ENCODE results near the gene PSORS1C1. TPM values are rescaled to one million over a fixed set of nuclear protein-coding genes. Genes with fewer than 3 reads are reported as not detected.

Gene PSORS1C1
- polyA plus RNA-seq, 1 donor from 2014 or later: not detected

DNA sequence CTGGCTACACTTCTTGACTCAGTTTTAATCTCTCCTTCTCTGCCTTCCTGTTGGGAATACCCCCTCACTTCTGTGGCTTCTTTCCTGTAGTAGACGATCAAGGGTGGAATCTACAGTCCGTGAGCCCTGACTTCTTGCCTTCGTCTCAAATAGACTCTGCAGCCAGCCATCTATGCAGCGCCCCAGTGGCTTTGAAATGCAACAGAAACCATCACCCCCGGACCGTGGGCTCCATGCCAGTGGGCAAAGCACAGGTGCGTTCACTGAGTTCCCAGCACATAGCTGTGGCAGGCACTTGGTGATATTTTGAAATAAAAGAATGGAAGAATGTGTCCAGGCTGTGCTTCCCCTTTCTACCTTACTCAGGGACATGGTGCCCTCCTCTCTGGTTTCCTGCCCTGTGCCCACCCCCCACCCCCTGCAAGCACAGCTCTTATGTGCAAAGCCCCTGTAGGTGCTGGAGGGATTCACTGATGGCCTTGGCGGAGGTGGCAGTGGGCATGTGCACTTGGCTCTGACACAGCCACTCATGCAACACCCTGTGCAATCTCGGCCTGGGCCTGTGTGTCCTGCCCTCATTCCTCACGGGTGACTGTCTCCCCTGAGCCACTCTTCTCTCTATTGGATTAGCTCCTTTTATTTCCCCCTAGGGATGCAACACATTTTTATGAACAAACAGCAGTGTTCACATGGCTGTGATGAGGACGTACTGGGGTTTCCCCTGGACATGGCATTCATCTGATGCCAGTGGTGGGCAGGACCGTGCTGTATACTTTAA, 11.2 kb downstream of the PSORS1C1 start:
- no peaks in the 10 kb centered on the region for H3K9me3 ChIP-seq (ENCODE audit: low read length)
- H3K9me2 ChIP-seq (ENCODE audit: insufficient read depth, low read length): no peaks in the 10 kb centered on the region
- no peak overlapping the region for H3K27ac ChIP-seq (ENCODE audit: low read length)
- no peak overlapping the region for H3K4me3 ChIP-seq (ENCODE audit: low read length)
- no peak overlapping the region for H3K4me2 ChIP-seq (ENCODE audit: low read length)
- H3K27me3 ChIP-seq (ENCODE audit: insufficient read depth, low read depth, low read length): no peaks in the 10 kb centered on the region
- no peaks in the 10 kb centered on the region for H4K20me1 ChIP-seq (ENCODE audit: insufficient read depth)
- H3K79me2 ChIP-seq (replicated peaks; ENCODE audit: insufficient read depth, low read length): no peaks in the 10 kb centered on the region
- no peak overlapping the region for H3K9ac ChIP-seq (ENCODE audit: low read length)
- H3F3A ChIP-seq (ENCODE audit: insufficient read depth, low read length, poor library complexity, severe bottlenecking): no peaks in the 10 kb centered on the region
- no peak for TF ChIP-seq MXI1 (conservative IDR thresholded peaks at IDR 0.05; ENCODE audit: poor library complexity, severe bottlenecking)
- TF ChIP-seq TAF1 (IDR thresholded peaks at IDR 0.05; ENCODE audit: low read depth): no peak
- no peak for TF ChIP-seq POLR2AphosphoS5 (IDR thresholded peaks at IDR 0.05)
- TF ChIP-seq EP300 (conservative IDR thresholded peaks at IDR 0.05; ENCODE audit: poor library complexity, severe bottlenecking): no peak
- TF ChIP-seq, protein P1, sequence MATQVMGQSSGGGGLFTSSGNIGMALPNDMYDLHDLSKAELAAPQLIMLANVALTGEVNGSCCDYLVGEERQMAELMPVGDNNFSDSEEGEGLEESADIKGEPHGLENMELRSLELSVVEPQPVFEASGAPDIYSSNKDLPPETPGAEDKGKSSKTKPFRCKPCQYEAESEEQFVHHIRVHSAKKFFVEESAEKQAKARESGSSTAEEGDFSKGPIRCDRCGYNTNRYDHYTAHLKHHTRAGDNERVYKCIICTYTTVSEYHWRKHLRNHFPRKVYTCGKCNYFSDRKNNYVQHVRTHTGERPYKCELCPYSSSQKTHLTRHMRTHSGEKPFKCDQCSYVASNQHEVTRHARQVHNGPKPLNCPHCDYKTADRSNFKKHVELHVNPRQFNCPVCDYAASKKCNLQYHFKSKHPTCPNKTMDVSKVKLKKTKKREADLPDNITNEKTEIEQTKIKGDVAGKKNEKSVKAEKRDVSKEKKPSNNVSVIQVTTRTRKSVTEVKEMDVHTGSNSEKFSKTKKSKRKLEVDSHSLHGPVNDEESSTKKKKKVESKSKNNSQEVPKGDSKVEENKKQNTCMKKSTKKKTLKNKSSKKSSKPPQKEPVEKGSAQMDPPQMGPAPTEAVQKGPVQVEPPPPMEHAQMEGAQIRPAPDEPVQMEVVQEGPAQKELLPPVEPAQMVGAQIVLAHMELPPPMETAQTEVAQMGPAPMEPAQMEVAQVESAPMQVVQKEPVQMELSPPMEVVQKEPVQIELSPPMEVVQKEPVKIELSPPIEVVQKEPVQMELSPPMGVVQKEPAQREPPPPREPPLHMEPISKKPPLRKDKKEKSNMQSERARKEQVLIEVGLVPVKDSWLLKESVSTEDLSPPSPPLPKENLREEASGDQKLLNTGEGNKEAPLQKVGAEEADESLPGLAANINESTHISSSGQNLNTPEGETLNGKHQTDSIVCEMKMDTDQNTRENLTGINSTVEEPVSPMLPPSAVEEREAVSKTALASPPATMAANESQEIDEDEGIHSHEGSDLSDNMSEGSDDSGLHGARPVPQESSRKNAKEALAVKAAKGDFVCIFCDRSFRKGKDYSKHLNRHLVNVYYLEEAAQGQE (IDR thresholded peaks at IDR 0.05; ENCODE audit: borderline replicate concordance): no peak
- TF ChIP-seq EZH2 (IDR thresholded peaks at IDR 0.05; ENCODE audit: borderline replicate concordance, insufficient read depth, low read length, poor library complexity, severe bottlenecking): no peak
- TF ChIP-seq RAD21 (conservative IDR thresholded peaks at IDR 0.05): no peak
- no peak for TF ChIP-seq SMC3 (conservative IDR thresholded peaks at IDR 0.05; ENCODE audit: poor library complexity)
- TF ChIP-seq, protein P2, sequence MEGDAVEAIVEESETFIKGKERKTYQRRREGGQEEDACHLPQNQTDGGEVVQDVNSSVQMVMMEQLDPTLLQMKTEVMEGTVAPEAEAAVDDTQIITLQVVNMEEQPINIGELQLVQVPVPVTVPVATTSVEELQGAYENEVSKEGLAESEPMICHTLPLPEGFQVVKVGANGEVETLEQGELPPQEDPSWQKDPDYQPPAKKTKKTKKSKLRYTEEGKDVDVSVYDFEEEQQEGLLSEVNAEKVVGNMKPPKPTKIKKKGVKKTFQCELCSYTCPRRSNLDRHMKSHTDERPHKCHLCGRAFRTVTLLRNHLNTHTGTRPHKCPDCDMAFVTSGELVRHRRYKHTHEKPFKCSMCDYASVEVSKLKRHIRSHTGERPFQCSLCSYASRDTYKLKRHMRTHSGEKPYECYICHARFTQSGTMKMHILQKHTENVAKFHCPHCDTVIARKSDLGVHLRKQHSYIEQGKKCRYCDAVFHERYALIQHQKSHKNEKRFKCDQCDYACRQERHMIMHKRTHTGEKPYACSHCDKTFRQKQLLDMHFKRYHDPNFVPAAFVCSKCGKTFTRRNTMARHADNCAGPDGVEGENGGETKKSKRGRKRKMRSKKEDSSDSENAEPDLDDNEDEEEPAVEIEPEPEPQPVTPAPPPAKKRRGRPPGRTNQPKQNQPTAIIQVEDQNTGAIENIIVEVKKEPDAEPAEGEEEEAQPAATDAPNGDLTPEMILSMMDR (IDR thresholded peaks at IDR 0.05; ENCODE audit: poor library complexity, severe bottlenecking): no peak
- no peak overlapping the region for H2AFZ ChIP-seq (ENCODE audit: low read depth, low read length)
- H3K36me3 ChIP-seq (ENCODE audit: insufficient read depth, low read length): no peaks in the 10 kb centered on the region

DNA sequence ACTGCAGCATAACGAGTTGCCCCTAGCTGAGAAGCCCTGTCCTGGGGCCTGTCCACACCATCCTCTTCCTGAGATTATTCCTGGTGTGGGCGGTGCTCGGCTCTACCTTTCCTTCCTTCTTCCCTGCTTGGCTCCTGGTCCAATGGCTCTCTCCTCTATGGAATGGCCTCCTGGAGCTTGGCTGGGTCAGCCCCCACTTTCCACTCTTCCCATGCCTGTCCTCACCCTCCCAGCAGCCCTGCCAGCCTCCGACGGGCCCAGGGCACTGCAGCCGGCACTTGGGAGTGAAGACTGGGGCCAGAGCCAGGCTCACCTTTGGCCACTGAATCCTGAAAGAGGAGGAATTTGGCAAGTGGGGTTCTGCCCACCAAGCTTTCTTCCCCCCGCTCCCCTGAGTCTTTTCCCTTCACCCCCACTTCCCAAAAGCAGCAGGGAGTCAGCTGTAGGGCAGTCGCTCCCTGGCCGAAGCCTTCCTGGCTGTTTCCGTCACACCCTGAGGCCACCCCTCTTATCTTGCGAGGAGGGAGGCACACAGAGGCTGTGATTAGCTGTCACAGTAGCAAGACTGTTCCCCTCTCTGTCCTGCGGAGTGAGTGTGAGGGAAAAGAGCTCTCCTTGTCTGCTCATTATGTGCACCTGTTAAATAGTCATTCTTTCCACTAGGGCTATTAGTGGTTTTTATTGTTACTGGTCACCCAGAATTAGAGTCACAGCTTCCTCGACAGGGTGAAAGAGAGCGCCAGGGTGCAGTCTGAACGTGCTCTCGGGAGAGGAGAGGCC, 12.0 kb downstream of the PSORS1C1 start:
- no peak overlapping the region for H2AFZ ChIP-seq (ENCODE audit: low read depth, low read length)
- no peaks in the 10 kb centered on the region for H3K9me3 ChIP-seq (ENCODE audit: low read length)
- H3K4me2 ChIP-seq (ENCODE audit: low read length): no peak overlapping the region
- H3K4me3 ChIP-seq (ENCODE audit: low read length): no peak overlapping the region
- TF ChIP-seq RAD21 (conservative IDR thresholded peaks at IDR 0.05) (no peak), TAF1 (IDR thresholded peaks at IDR 0.05; ENCODE audit: low read depth) (no peak), EZH2 (IDR thresholded peaks at IDR 0.05; ENCODE audit: borderline replicate concordance, insufficient read depth, low read length, poor library complexity, severe bottlenecking) (no peak), SMC3 (conservative IDR thresholded peaks at IDR 0.05; ENCODE audit: poor library complexity) (no peak), EP300 (conservative IDR thresholded peaks at IDR 0.05; ENCODE audit: poor library complexity, severe bottlenecking) (no peak), POLR2AphosphoS5 (IDR thresholded peaks at IDR 0.05) (no peak), MXI1 (conservative IDR thresholded peaks at IDR 0.05; ENCODE audit: poor library complexity, severe bottlenecking) (no peak)
- TF ChIP-seq, protein P1 (IDR thresholded peaks at IDR 0.05; ENCODE audit: borderline replicate concordance): no peak
- TF ChIP-seq, protein P2 (IDR thresholded peaks at IDR 0.05; ENCODE audit: poor library complexity, severe bottlenecking): no peak
- H3K79me2 ChIP-seq (replicated peaks; ENCODE audit: insufficient read depth, low read length): no peaks in the 10 kb centered on the region
- no peaks in the 10 kb centered on the region for H3K27me3 ChIP-seq (ENCODE audit: insufficient read depth, low read depth, low read length)
- H3F3A ChIP-seq (ENCODE audit: insufficient read depth, low read length, poor library complexity, severe bottlenecking): no peaks in the 10 kb centered on the region
- H3K27ac ChIP-seq (ENCODE audit: low read length): no peak overlapping the region
- no peak overlapping the region for H3K9ac ChIP-seq (ENCODE audit: low read length)
- H4K20me1 ChIP-seq (ENCODE audit: insufficient read depth): no peaks in the 10 kb centered on the region
- H3K9me2 ChIP-seq (ENCODE audit: insufficient read depth, low read length): no peaks in the 10 kb centered on the region
- H3K36me3 ChIP-seq (ENCODE audit: insufficient read depth, low read length): no peaks in the 10 kb centered on the region
